Measurements from ENCODE around the gene ACO1.
"Not testable (repeated sequence)": the region's sequence is repeated elsewhere in the genome, so short reads cannot be mapped to it uniquely, and the experiment has no call there.

Gene ACO1
- total RNA-seq = 5.6 to 7.7 reads per million in 2 donors

- peak; percentile 64 to 86 (median 84) for DNase-seq
Observed at GRCh38 chr9:32384364-32385151, at the start of gene ACO1. ACO1 (plus strand) TSS chr9:32384643; CDS start chr9:32405507, 20,864 bp downstream.

DNA sequence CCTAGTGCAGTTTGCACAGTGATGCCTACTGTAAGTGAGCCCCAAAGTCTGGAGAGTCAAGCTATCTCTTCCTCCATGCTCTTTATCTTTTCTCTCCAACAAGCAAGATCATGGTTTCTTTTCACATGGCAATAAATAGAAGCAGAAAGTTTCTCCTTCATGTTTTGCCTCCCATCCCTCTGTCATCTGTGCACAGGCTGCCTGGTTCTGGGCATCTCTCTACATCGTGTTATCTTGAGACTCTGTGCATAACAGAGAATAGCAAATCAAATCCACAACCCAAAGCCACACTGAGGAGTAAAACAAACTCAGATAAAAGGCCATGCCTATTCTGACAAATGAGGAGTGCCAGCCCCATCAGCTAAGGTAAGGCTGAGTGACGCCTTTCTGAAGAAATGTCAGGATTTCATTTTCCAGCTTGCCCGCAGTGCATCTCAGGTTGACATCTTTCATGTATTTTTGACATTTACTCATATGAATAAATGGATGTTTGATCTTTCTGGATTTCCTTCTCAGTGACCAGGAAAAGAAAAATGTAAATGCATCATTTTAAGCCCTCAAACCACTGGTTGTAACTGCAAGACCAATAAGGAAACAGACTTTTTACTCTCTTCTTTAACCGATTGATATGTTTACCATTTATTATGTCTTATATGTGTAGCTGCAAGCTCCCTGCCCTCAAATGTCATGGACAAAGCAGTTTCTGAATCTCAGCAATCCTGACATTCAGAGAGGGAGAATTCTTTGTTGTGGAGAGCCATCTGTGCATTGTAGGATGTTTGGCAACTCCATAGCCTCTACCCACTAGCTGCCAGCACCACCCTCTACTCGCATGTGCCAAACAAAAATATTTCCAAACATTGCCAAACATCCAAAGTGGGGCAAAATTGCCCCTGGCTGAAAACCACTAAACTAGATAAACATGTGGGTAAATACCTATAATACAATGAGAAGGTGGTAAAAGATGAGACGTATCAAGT lies 49.2 kb upstream of the ACO1 start:
- DNase-seq = no peak

DNA sequence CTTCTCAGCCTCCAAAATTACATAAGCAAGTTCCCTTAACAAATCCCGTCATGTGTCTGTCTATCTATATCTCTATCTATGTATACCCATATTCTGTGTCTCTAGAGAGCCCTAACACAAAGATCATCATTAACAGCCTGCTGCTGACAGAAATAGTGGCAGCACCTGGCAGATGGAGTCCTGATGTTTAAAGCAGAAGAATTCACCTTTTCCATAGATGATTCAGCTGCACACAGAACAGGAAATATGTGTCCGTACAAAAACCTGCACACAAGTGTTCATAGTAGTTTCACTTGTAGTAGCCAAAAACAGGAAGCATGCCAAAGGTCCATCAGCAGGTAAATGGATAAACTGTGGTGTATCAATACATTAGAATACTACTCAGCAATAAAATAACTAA lies 45.0 kb upstream of the ACO1 start:
- no peak for DNase-seq

GRCh38 chr9:32340361-32340760 lies 44.1 kb upstream of the ACO1 start:
- DNase-seq = no peak

DNA sequence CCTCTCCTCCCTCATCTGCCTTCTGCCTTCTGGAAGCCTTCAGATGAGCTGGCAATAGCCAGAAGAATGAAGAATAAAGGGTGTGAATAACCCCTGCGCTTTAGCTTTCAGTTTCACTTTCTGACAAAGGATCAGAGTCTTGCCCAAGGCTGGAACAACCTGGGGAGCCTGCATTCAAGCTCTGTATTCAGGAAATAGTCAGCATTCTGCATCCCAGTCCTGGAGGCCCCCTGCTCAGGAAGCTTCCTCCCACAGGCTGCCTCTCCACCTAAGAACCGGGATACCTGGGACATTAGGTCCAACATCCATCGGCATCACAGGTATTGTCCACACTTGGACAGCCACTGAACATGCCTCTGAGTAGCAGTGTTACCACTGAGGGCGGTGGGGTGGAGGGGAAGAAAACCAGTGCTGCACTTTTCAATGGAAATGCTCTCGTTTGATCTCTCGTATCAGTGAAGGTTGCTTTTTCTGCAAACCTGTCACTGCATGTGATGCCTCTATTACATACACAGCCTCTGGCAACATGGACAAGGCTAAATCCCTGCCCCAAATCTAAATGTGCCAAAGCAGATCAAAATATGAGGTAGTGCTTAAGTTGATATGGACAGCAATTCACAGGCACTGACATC lies 39.8 kb upstream of the ACO1 start:
- DNase-seq = peak in 1 of 5 experiments; percentile 9

DNA sequence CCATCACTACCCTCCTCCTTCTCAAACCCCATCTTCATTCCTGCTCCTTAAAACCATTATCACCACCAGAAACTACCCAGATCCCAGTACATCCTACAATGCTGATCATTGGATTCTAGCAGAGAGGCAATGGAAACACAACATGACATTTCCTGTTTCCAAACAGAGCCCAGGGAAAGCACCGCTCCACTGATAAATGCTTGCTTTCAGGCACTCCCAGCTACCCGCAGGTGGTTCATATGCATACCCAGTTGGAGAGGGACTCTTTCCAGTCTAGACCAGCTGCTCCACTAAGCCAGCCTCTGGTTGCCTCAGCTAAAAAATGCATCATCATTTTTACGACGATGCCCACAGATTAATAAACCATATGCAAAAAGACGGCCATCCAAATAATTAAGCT lies 39.2 kb upstream of the ACO1 start:
- no peak for DNase-seq

- no peak for DNase-seq
Observed at GRCh38 chr9:32347571-32347970, 36.9 kb upstream of the ACO1 start.

DNA sequence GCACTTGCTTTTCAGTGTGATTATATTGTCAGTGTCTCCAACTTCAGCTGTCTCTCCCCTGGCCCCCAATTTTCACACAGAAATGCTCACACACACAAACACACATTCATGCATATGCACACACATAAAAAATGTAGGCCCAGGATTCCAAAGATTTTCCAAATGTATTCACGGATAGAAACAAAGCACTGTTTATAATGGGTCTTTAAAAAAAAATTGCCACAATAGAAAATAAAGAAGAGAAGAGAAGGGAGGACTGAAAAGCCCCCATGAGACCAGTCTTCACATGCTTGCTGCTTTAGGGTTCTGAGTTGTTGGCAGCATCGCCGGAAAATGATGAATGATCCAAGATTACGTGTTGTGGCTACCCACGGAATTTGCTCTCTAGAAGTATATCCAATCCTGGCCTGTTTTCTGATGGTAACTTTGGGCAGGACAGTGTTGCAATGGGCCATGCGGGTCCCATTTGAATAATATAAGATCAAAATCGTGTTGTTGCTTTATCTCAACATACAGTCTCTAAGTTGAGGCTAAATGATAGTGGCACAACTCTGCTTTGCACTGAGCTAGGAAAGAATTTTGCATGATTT lies 36.2 kb upstream of the ACO1 start:
- no peak for DNase-seq

- DNase-seq = no peak
Observed at GRCh38 chr9:32349013-32349412, 35.4 kb upstream of the ACO1 start.

DNA sequence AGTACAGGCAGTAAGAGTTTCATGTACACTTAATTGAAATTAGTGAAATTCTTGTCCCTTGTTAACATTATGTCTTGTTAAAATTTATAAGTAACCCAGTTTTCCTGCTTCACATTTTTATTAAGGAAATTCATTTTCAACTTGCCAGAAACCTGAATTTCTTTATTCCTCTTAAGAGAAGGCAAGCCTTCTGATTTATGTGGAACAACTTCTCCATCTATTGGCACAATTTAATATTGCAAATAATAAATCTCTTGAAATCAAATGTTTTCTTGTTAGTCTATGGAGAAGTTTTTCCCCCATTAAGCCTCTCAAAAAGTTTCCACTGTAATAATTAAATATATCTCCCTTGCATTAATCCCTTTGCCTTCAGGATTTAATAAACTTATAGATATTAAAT lies 33.8 kb upstream of the ACO1 start:
- no peak for DNase-seq

DNA sequence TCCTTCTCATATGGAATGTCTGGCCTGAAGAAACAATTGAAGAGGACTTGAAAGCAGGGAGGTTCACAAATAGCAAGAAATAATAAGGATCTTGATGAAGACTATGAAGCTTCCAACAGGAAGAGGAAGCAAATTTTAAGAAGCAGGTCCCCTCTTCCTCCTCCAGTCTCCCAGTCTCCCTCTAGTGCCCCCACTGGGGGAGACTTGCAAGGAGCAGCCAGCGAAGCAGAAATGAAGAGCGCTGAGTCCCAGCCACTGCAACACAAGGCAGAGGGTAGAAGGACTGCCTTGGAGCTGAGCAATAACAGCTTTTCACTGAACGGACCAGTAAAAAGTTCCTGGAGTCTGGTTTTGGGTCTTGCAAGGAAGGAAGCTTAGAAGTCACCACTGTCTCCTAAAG lies 32.6 kb upstream of the ACO1 start:
- no peak for DNase-seq

- DNase-seq = not testable (repeated sequence)
Observed at GRCh38 chr9:32353476-32353875, 31.0 kb upstream of the ACO1 start.

- no peak for DNase-seq
Observed at GRCh38 chr9:32359452-32359851, 25.0 kb upstream of the ACO1 start.

DNA sequence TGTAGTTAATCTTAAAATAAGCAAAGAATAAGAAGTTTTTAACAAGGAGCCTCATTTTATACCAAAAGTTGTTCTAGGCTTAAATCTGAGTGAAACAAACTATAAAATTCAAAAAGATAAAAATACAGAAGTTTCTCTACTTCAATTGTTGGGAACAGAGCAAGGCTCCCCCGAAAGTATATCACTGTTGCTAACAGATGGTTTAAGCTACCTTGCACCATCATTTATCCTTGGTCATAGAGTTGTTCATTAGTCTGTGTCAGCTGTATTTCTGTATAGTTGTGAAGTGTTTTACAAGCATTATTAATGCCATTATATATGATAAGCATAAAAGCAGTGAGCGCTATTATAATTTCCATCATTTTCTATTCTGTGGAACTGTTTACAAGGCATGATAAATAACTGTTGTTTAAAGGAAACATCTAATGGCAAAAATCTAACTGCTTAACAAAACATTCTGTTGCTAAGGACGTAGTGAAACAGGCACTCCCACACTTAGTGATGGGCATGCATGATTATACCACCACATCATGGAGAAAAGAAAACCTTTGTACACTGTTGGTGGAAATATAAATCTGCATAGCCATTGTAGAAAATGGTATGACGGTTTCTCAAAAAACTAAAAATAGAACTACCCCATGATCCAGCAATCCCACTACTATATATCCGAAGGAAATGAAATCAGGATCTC lies 23.3 kb upstream of the ACO1 start:
- no peak for DNase-seq

GRCh38 chr9:32371279-32371678 lies 13.2 kb upstream of the ACO1 start:
- no peak for DNase-seq

DNA sequence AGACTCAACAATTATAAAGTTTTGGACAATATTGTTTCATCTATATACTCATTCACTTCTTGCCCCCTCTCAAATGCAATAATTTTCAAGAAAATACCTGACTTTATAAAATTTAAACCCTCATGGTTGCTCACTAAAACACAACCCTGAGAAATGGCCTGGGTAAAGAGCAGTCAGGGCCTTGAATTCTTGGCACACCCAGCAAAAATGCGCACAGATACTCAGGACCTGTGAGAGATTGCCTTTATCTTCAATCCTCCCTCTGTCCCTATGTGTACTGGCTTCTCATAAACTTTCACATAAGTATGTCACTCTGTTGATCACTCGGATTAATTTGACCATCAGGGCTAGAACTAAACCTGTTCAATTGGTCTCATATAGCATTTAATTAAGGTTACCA lies 12.8 kb upstream of the ACO1 start:
- DNase-seq = no peak

DNA sequence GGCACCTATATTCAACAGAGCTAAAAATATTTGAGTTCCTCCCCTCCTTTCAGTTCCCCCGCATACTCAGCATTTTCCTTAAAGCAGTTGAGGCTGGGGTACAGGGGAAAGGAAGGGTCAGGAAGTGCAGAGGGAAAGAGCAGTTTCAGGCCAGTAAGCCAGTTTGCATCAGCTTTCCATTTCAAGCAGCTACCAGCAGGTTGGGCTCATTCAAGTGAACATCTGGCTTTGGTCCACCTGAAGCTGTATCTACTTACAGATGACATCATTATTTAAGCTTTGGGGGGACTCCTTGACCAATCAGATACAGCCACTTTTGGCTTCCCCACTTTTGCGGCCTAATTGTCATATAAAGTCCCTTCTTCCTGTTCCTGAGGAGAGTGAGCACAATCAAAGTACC lies 8.2 kb upstream of the ACO1 start:
- DNase-seq = no peak

DNA sequence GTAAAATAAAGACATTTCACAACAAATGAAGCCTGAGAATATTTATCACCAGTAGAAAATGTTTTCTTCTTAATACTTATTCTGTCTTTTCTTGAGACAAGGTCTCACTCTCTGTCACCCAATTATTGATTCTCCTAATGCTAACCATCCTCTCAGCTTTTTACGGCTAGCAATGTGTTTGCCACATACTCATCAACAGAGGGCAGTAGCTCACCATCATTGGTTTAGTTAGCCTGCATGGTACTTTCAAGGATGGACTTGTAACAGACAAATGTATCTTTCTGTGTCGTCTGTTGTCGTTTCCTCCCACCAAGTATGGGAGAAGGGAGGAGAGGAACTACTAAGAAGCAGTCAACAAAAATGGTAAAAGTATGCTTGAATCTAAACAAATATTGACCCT lies 5.9 kb upstream of the ACO1 start:
- DNase-seq = peak in 3 of 5 experiments; percentile 6 to 78 (median 39)

- DNase-seq = peak in 3 of 5 experiments; percentile 21 to 78 (median 43)
Observed at GRCh38 chr9:32378993-32379729, 5.3 kb upstream of the ACO1 start.

- no peak for DNase-seq
Observed at GRCh38 chr9:32380944-32381343, 3.5 kb upstream of the ACO1 start.

DNA sequence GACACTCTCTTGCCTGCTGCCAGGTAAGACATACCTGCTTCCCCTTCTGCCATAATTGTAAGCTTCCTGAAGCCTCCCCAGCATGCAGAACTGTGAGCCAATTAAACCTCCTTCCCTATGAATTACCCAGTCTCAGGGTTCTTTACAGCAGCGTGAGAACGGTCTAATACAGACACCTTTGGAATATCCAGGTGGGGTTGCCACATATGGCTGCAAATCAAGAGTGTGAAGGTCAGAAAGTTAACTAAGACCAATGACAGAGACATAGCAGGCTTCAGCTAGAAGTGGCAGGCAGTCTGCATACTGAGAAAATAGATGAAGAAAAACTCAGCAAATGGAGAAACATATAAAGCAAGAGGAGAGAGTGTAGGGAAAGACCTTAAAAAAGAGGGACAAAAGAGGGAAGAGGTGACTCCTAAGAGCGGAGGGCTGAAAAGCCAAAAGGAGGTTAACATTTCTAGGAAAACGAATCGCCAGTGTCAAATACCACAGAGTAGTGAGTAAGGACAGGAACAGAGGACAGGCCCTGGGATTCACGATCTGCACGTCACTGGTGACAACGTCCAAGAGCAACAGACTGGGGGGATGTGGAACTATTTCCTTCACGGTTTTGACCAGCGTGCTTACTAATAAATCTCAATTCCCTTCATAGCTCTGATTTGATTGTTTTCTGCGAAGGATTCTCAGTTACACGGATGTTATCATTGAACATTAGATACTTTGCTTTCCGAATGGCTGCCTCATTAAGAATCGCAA lies 1.7 kb upstream of the ACO1 start:
- no peak for DNase-seq

Measured in T-helper 2 cell (primary cell).